Loucy (cell line): Measurements from ENCODE around the gene RNPS1.

Experiments used
- EZH2phosphoT487 ChIP-seq: fragments of 200-600 bp; IDR thresholded peaks from 2 replicates; pipeline ENCODE4 v1.6.1; 2018; ENCODE audit warnings: antibody characterized with exemption, mild to moderate bottlenecking, moderate library complexity, borderline replicate concordance
- TF ChIP-seq, protein P1 (sequence below): fragments of 200-600 bp; sonication (generic); conservative IDR thresholded peaks from 2 replicates; pipeline ENCODE4 v1.5.1; 2014; ENCODE audit warnings: mild to moderate bottlenecking, antibody characterized with exemption, low read length

DNA sequence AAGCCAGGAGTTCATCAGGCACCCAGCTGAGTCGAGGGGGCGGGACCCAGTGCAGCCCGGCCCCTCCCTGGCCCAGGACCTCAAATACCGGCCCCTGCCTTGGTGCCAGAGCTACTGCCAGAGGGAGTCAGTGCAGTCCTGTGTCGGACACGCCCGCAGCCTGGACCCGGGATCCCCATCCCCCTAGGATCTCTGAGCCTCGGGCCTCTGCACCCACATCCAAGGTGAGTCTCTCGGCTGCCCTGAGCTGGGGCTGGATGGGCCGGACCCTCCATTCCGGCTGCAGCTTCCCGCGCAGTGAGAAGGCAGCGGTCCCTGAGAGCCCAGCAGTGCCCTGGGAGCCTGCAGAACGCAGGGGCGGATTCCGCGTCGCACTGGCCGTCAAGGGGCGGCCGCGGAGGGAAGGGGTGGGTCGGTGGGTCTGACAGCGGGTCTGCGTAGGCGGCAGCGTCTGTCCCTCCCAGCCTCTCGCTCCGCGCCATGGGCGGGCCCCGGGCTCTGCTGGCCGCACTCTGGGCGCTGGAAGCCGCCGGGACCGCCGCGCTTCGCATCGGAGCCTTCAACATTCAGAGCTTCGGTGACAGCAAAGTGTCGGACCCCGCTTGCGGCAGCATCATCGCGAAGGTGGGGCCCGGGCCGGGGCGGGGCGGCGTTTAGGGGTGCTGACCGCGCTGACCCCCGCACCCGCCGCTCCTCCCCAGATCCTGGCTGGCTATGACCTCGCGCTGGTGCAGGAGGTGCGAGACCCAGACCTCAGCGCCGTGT lies 31.4 kb downstream of the RNPS1 start, which contains the start of gene DNASE1L2:
- TF ChIP-seq, protein P1, sequence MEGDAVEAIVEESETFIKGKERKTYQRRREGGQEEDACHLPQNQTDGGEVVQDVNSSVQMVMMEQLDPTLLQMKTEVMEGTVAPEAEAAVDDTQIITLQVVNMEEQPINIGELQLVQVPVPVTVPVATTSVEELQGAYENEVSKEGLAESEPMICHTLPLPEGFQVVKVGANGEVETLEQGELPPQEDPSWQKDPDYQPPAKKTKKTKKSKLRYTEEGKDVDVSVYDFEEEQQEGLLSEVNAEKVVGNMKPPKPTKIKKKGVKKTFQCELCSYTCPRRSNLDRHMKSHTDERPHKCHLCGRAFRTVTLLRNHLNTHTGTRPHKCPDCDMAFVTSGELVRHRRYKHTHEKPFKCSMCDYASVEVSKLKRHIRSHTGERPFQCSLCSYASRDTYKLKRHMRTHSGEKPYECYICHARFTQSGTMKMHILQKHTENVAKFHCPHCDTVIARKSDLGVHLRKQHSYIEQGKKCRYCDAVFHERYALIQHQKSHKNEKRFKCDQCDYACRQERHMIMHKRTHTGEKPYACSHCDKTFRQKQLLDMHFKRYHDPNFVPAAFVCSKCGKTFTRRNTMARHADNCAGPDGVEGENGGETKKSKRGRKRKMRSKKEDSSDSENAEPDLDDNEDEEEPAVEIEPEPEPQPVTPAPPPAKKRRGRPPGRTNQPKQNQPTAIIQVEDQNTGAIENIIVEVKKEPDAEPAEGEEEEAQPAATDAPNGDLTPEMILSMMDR: no peak
- no peak for TF ChIP-seq EZH2phosphoT487
